GM18951 (cell line): ENCODE measurements around the gene TBC1D10A.

ENCODE experiments used
- POLR2A ChIP-seq: IDR thresholded peaks from 4 replicates; pipeline ENCODE4 v1.6.1; 2011; ENCODE audit warnings: mild to moderate bottlenecking; ENCODE audit not compliant: insufficient read length, insufficient read depth; ENCODE audit errors: extremely low read depth
- in situ Hi-C: fragments of 300-500 bp; cut with MboI; formaldehyde crosslinking; loops from one replicate; pipeline ENCODE4 v1.12.0; 2022; ENCODE audit warnings: low sequenced_read_pairs, mixed read lengths, inconsistent platforms; ENCODE audit not compliant: unreplicated experiment

The TBC1D10A gene

GRCh38 chr22:30296833-30297232, 29.9 kb downstream of the TBC1D10A start:
- in situ Hi-C loops = no loop called here
- TF ChIP-seq POLR2A = no peak

- no peak for TF ChIP-seq POLR2A
- in situ Hi-C loops = no loop called here
Measured at GRCh38 chr22:30296324-30296723, 30.4 kb downstream of the TBC1D10A start.

GRCh38 chr22:30295576-30295975, 31.2 kb downstream of the TBC1D10A start:
- TF ChIP-seq POLR2A = no peak
- in situ Hi-C loops = no loop called here

GRCh38 chr22:30294830-30295229, 31.9 kb downstream of the TBC1D10A start:
- in situ Hi-C loops = no loop called here
- no peak for TF ChIP-seq POLR2A

- in situ Hi-C loops = no loop called here
- no peak for TF ChIP-seq POLR2A
Measured at GRCh38 chr22:30294066-30294465, 32.7 kb downstream of the TBC1D10A start.

GRCh38 chr22:30293026-30293425, 33.7 kb downstream of the TBC1D10A start:
- in situ Hi-C loops = no loop called here
- TF ChIP-seq POLR2A = no peak

GRCh38 chr22:30292069-30292970, 34.4 kb downstream of the TBC1D10A start:
- in situ Hi-C loops = no loop called here

GRCh38 chr22:30291058-30291892, 35.5 kb downstream of the TBC1D10A start:
- in situ Hi-C loops = no loop called here
- TF ChIP-seq POLR2A = no peak

More at GRCh38 chr22:30292069-30292970, 34.4 kb downstream of the TBC1D10A start:
- no peak for TF ChIP-seq POLR2A

- in situ Hi-C loops = no loop called here
- TF ChIP-seq POLR2A = no peak
Measured at GRCh38 chr22:30290342-30291057, 36.2 kb downstream of the TBC1D10A start.

- no peak for TF ChIP-seq POLR2A
- in situ Hi-C loops = no loop called here
Measured at GRCh38 chr22:30289980-30290313, 36.8 kb downstream of the TBC1D10A start.

GRCh38 chr22:30289141-30289979, 37.4 kb downstream of the TBC1D10A start, which contains the start of gene CASTOR1:
TSS of gene CASTOR1 (minus strand) at chr22:30289505. CDS start at chr22:30289497, 8 bp downstream.
- peak; percentile 52 for TF ChIP-seq POLR2A
- in situ Hi-C loops = no loop called here
